Measurements from ENCODE around the gene CDH11.

CDH11 gene

DNA sequence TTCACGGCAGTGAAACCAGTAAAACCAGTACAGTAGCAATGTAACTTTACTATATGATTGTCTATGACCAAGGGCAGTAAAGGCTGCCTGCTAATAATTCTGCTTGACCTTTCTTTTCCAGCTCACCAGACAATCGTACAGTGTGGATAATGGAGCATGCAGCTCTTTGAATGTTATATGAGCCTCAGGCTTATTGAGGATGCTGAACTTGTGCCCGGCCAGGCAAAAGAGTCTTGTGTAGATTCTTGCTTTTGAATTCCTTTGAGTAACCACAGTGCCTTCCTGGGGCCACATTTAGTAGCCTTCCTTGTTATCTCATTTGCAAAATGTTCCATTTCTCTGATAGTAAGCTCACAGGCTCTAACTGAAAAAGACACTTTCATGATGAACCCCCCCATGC lies 131.8 kb downstream of the CDH11 start:
- H4K20me1 ChIP-seq (ENCODE audit: control insufficient read depth, insufficient read depth, low read depth, low read length) = no peaks in the 10 kb centered on the region
- H3K27ac ChIP-seq (ENCODE audit: low read depth, low read length) = no peak overlapping the region
- H3F3A ChIP-seq (ENCODE audit: control insufficient read depth, insufficient read depth) = no peaks in the 10 kb centered on the region
- H3K4me3 ChIP-seq (ENCODE audit: low read length) = no peak overlapping the region
- TF ChIP-seq, protein P1, sequence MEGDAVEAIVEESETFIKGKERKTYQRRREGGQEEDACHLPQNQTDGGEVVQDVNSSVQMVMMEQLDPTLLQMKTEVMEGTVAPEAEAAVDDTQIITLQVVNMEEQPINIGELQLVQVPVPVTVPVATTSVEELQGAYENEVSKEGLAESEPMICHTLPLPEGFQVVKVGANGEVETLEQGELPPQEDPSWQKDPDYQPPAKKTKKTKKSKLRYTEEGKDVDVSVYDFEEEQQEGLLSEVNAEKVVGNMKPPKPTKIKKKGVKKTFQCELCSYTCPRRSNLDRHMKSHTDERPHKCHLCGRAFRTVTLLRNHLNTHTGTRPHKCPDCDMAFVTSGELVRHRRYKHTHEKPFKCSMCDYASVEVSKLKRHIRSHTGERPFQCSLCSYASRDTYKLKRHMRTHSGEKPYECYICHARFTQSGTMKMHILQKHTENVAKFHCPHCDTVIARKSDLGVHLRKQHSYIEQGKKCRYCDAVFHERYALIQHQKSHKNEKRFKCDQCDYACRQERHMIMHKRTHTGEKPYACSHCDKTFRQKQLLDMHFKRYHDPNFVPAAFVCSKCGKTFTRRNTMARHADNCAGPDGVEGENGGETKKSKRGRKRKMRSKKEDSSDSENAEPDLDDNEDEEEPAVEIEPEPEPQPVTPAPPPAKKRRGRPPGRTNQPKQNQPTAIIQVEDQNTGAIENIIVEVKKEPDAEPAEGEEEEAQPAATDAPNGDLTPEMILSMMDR (IDR thresholded peaks at IDR 0.05; ENCODE audit: low read depth, low read length, poor library complexity, severe bottlenecking) = no peak
- TF ChIP-seq EZH2phosphoT487 (IDR thresholded peaks at IDR 0.05; ENCODE audit: borderline replicate concordance, low read length) = no peak
- no peaks in the 10 kb centered on the region for H3K27me3 ChIP-seq (ENCODE audit: control insufficient read depth, low read length)
- no peaks in the 10 kb centered on the region for H3K4me1 ChIP-seq (ENCODE audit: control insufficient read depth, low read length)
- no peaks in the 10 kb centered on the region for H3K79me2 ChIP-seq (ENCODE audit: control insufficient read depth, low read length)
- no peak overlapping the region for H3K4me2 ChIP-seq (ENCODE audit: low read length)
- H3K9me2 ChIP-seq (replicated peaks; ENCODE audit: control insufficient read depth, low read length) = no peaks in the 10 kb centered on the region
- H3K9me3 ChIP-seq (ENCODE audit: control insufficient read depth, insufficient read depth, low read length) = no peaks in the 10 kb centered on the region
- no peaks in the 10 kb centered on the region for H3K36me3 ChIP-seq (ENCODE audit: control insufficient read depth, low read length)

DNA sequence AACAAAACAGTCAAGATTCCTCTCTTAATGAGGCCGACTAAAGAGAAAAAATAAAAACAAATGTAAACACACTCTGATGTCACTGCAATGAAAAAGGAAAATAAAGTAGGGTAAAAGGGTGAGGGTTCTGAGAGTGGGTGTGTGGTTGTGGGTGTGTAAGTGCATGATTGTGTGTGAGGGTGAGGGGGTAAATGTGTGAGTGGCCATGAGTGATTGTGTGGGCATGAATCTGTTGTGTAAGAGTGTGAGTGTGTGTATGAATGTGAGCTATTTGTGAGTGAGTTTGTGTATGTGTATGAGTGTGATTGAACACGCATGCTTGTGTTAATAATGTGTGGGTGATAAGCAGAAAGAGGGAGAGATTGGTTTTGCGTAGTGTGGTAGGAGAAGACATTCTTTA lies 132.8 kb downstream of the CDH11 start:
- no peaks in the 10 kb centered on the region for H3K27me3 ChIP-seq (ENCODE audit: control insufficient read depth, low read length)
- no peak for TF ChIP-seq EZH2phosphoT487 (IDR thresholded peaks at IDR 0.05; ENCODE audit: borderline replicate concordance, low read length)
- TF ChIP-seq, protein P1 (IDR thresholded peaks at IDR 0.05; ENCODE audit: low read depth, low read length, poor library complexity, severe bottlenecking) = no peak
- no peak overlapping the region for H3K4me2 ChIP-seq (ENCODE audit: low read length)
- H3K9me2 ChIP-seq (replicated peaks; ENCODE audit: control insufficient read depth, low read length) = no peaks in the 10 kb centered on the region
- H3K36me3 ChIP-seq (ENCODE audit: control insufficient read depth, low read length) = no peaks in the 10 kb centered on the region
- H3F3A ChIP-seq (ENCODE audit: control insufficient read depth, insufficient read depth) = no peaks in the 10 kb centered on the region
- H3K79me2 ChIP-seq (ENCODE audit: control insufficient read depth, low read length) = no peaks in the 10 kb centered on the region
- H4K20me1 ChIP-seq (ENCODE audit: control insufficient read depth, insufficient read depth, low read depth, low read length) = no peaks in the 10 kb centered on the region
- no peak overlapping the region for H3K27ac ChIP-seq (ENCODE audit: low read depth, low read length)
- no peak overlapping the region for H3K4me3 ChIP-seq (ENCODE audit: low read length)
- H3K4me1 ChIP-seq (ENCODE audit: control insufficient read depth, low read length) = no peaks in the 10 kb centered on the region
- no peaks in the 10 kb centered on the region for H3K9me3 ChIP-seq (ENCODE audit: control insufficient read depth, insufficient read depth, low read length)

DNA sequence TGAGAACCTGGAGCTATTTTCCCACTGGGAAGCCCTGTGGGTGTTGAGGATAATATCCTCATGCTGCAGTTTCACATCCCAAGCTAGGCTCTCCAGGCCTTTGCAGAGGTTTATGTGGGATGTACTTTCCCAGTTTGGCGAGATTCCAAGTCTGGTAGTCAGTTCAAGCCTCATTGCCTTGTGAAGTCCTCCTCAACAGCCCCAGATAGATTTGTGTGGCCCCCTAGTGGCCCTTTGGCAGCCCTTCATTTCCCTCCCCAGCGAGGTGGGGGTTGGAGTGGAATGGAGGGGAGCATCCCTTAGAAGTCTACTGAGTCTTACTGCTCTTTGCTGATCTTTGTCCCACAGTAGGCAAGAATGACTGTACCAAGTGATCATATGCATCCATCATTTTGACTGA lies 137.9 kb downstream of the CDH11 start:
- H3K4me2 ChIP-seq (ENCODE audit: low read length) = no peak overlapping the region
- no peaks in the 10 kb centered on the region for H3K79me2 ChIP-seq (ENCODE audit: control insufficient read depth, low read length)
- no peaks in the 10 kb centered on the region for H3F3A ChIP-seq (ENCODE audit: control insufficient read depth, insufficient read depth)
- no peaks in the 10 kb centered on the region for H3K9me2 ChIP-seq (replicated peaks; ENCODE audit: control insufficient read depth, low read length)
- H3K36me3 ChIP-seq (ENCODE audit: control insufficient read depth, low read length) = no peaks in the 10 kb centered on the region
- H3K9me3 ChIP-seq (ENCODE audit: control insufficient read depth, insufficient read depth, low read length) = no peaks in the 10 kb centered on the region
- TF ChIP-seq, protein P1 (IDR thresholded peaks at IDR 0.05; ENCODE audit: low read depth, low read length, poor library complexity, severe bottlenecking) = peak; percentile 72
- TF ChIP-seq EZH2phosphoT487 (IDR thresholded peaks at IDR 0.05; ENCODE audit: borderline replicate concordance, low read length) = no peak
- H3K4me1 ChIP-seq (ENCODE audit: control insufficient read depth, low read length) = no peaks in the 10 kb centered on the region
- H3K4me3 ChIP-seq (ENCODE audit: low read length) = no peak overlapping the region
- no peaks in the 10 kb centered on the region for H3K27me3 ChIP-seq (ENCODE audit: control insufficient read depth, low read length)
- H4K20me1 ChIP-seq (ENCODE audit: control insufficient read depth, insufficient read depth, low read depth, low read length) = no peaks in the 10 kb centered on the region
- H3K27ac ChIP-seq (ENCODE audit: low read depth, low read length) = no peak overlapping the region

DNA sequence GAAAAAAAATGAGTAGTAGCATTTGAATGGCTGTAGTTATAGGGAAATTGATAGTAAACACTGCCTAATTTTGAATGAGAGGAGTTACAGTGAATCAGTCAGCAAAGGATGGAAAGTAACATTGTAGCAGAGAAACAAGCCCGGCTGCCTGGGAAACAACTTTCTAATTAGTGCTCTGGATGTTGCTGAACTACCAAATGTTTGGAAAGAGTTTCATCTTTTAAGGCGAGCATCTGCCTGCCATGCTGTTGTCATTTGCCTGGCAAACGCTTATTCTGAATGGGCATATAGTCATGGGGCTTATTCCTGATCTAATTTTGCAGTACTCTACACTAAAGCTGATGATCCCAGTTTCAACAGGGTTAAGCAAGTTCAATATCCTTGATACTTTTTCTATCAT lies 138.6 kb downstream of the CDH11 start:
- no peaks in the 10 kb centered on the region for H3F3A ChIP-seq (ENCODE audit: control insufficient read depth, insufficient read depth)
- H3K4me2 ChIP-seq (ENCODE audit: low read length) = no peak overlapping the region
- no peak overlapping the region for H3K27ac ChIP-seq (ENCODE audit: low read depth, low read length)
- H3K4me3 ChIP-seq (ENCODE audit: low read length) = no peak overlapping the region
- no peaks in the 10 kb centered on the region for H4K20me1 ChIP-seq (ENCODE audit: control insufficient read depth, insufficient read depth, low read depth, low read length)
- H3K9me2 ChIP-seq (replicated peaks; ENCODE audit: control insufficient read depth, low read length) = no peaks in the 10 kb centered on the region
- H3K27me3 ChIP-seq (ENCODE audit: control insufficient read depth, low read length) = no peaks in the 10 kb centered on the region
- H3K9me3 ChIP-seq (ENCODE audit: control insufficient read depth, insufficient read depth, low read length) = no peaks in the 10 kb centered on the region
- H3K79me2 ChIP-seq (ENCODE audit: control insufficient read depth, low read length) = no peaks in the 10 kb centered on the region
- TF ChIP-seq, protein P1 (IDR thresholded peaks at IDR 0.05; ENCODE audit: low read depth, low read length, poor library complexity, severe bottlenecking) = no peak
- TF ChIP-seq EZH2phosphoT487 (IDR thresholded peaks at IDR 0.05; ENCODE audit: borderline replicate concordance, low read length) = no peak
- H3K36me3 ChIP-seq (ENCODE audit: control insufficient read depth, low read length) = no peaks in the 10 kb centered on the region
- H3K4me1 ChIP-seq (ENCODE audit: control insufficient read depth, low read length) = no peaks in the 10 kb centered on the region

Measured in DOHH2 (cell line).